Stimulated activated naive CD8-positive, alpha-beta T cell treated with anti-CD3 and anti-CD28 coated beads, Interleukin-15, Interleukin-2, amounts not matched to agents 100 U/mL and 50 U/mL, for 24 hours (primary cell): ENCODE results near the gene IL10RA.
A peak's percentile ranks its signal among the peaks of the same experiment; 100 is the strongest.
"Not testable (repeated sequence)": the region's sequence is repeated elsewhere in the genome, so short reads cannot be mapped to it uniquely, and the experiment has no call there.

ENCODE experiments used
- ATAC-seq: fragments of 150-1000 bp; cut with Tn5 transposase; one replicate; pipeline ENCODE4 v1.10.0; 2021
- DNase-seq: peaks from one replicate; pipeline ENCODE4 v3.0.0; 2021

IL10RA gene

GRCh38 chr11:118007563-118008270 lies 21.5 kb downstream of the IL10RA start:
- ATAC-seq, DNase-seq: not testable (repeated sequence)

- DNase-seq (no peak), ATAC-seq (no peak)
Measured at GRCh38 chr11:118008271-118008911, 22.2 kb downstream of the IL10RA start.

- no peak for ATAC-seq
- no peak for DNase-seq
Measured at GRCh38 chr11:118009864-118010737, 23.9 kb downstream of the IL10RA start.

GRCh38 chr11:118010738-118011461 lies 24.7 kb downstream of the IL10RA start:
- ATAC-seq (peak; percentile 42), DNase-seq (peak; percentile 57)

GRCh38 chr11:118012083-118012669 lies 26.0 kb downstream of the IL10RA start:
- peak; percentile 17 for ATAC-seq

GRCh38 chr11:118014022-118014421 lies 27.8 kb downstream of the IL10RA start:
- ATAC-seq (no peak), DNase-seq (no peak)

More at GRCh38 chr11:118012083-118012669, 26.0 kb downstream of the IL10RA start:
- no peak for DNase-seq

- ATAC-seq (peak; percentile 55), DNase-seq (peak; percentile 46)
Measured at GRCh38 chr11:118015385-118015841, 29.2 kb downstream of the IL10RA start.

- ATAC-seq = no peak
- no peak for DNase-seq
Measured at GRCh38 chr11:118016104-118016503, 29.9 kb downstream of the IL10RA start.

- ATAC-seq (no peak), DNase-seq (no peak)
Measured at GRCh38 chr11:118017111-118017510, 30.9 kb downstream of the IL10RA start.

GRCh38 chr11:118017631-118018315 lies 31.6 kb downstream of the IL10RA start:
- DNase-seq (no peak), ATAC-seq (no peak)

- no peak for ATAC-seq
Measured at GRCh38 chr11:118018401-118018800, 32.2 kb downstream of the IL10RA start.

GRCh38 chr11:118021146-118021545 lies 35.0 kb downstream of the IL10RA start:
- no peak for DNase-seq
- ATAC-seq = no peak

More at GRCh38 chr11:118018401-118018800, 32.2 kb downstream of the IL10RA start:
- DNase-seq = no peak

- DNase-seq (no peak), ATAC-seq (no peak)
Measured at GRCh38 chr11:118027694-118028093, 41.5 kb downstream of the IL10RA start.

- ATAC-seq (no peak), DNase-seq (no peak)
Measured at GRCh38 chr11:118028626-118029025, 42.4 kb downstream of the IL10RA start.

- ATAC-seq (no peak), DNase-seq (no peak)
Measured at GRCh38 chr11:118033443-118033842, 47.2 kb downstream of the IL10RA start.

- DNase-seq (no peak), ATAC-seq (no peak)
Measured at GRCh38 chr11:118042141-118042540, 55.9 kb downstream of the IL10RA start.

- DNase-seq (no peak), ATAC-seq (no peak)
Measured at GRCh38 chr11:118042796-118043195, 56.6 kb downstream of the IL10RA start.

GRCh38 chr11:118045191-118045590 lies 59.0 kb downstream of the IL10RA start:
- ATAC-seq (no peak), DNase-seq (no peak)

- peak; percentile 31 for DNase-seq
Measured at GRCh38 chr11:118046051-118046963, 60.1 kb downstream of the IL10RA start.

More at GRCh38 chr11:118046051-118046963, 60.1 kb downstream of the IL10RA start:
- peak; percentile 88 for ATAC-seq
